ENCODE results near the gene PSIP1.
"Not testable (repeated sequence)": the region's sequence is repeated elsewhere in the genome, so short reads cannot be mapped to it uniquely, and the experiment has no call there.

PSIP1 gene

GRCh38 chr9:15430920-15431844 lies 79.6 kb downstream of the PSIP1 start:
- DNase-seq, result no peak

GRCh38 chr9:15427702-15428101 lies 83.1 kb downstream of the PSIP1 start:
- DNase-seq, result not testable (repeated sequence)

- DNase-seq, result no peak
Observed at GRCh38 chr9:15426019-15426418, 84.8 kb downstream of the PSIP1 start.

- no peak for DNase-seq
Observed at GRCh38 chr9:15423231-15423985, 87.4 kb downstream of the PSIP1 start.

GRCh38 chr9:15422372-15423230 lies 88.2 kb downstream of the PSIP1 start, which contains the start of gene SNAPC3:
Gene SNAPC3, plus strand, starts transcription at chr9:15422876. Its CDS starts 4 bp downstream, at chr9:15422880.
- DNase-seq, result peak in 1 of 2 experiments; percentile 63

GRCh38 chr9:15421990-15422371 lies 88.8 kb downstream of the PSIP1 start:
- no peak for DNase-seq

- no peak for DNase-seq
Observed at GRCh38 chr9:15421532-15421931, 89.2 kb downstream of the PSIP1 start.

- DNase-seq, result no peak
Observed at GRCh38 chr9:15420796-15421195, 90.0 kb downstream of the PSIP1 start.

- no peak for DNase-seq
Observed at GRCh38 chr9:15417626-15418025, 93.1 kb downstream of the PSIP1 start.

GRCh38 chr9:15416880-15417279 lies 93.9 kb downstream of the PSIP1 start:
- DNase-seq, result no peak
